HG03521 (cell line): ENCODE measurements around the gene MICAL2.

Experiments used
- ATAC-seq: cut with Tn5 transposase; IDR thresholded peaks from one replicate; pipeline ENCODE4 v1.9.1; 2021; ENCODE audit warnings: mild to moderate bottlenecking, moderate library complexity; ENCODE audit not compliant: unreplicated experiment

Gene MICAL2

GRCh38 chr11:12293486-12293885 is 183.1 kb downstream of the MICAL2 start:
- no peak for ATAC-seq

- no peak for ATAC-seq
These were observed 184.2 kb downstream of the MICAL2 start for GRCh38 chr11:12294613-12295012.

GRCh38 chr11:12295943-12296342 is 185.6 kb downstream of the MICAL2 start:
- no peak for ATAC-seq

GRCh38 chr11:12298610-12299009 is 188.2 kb downstream of the MICAL2 start:
- ATAC-seq = no peak

GRCh38 chr11:12301379-12301778 is 191.0 kb downstream of the MICAL2 start:
- ATAC-seq = no peak

GRCh38 chr11:12303421-12304149 is 193.2 kb downstream of the MICAL2 start:
- ATAC-seq = no peak

GRCh38 chr11:12306830-12307229 is 196.4 kb downstream of the MICAL2 start:
- no peak for ATAC-seq

- no peak for ATAC-seq
These were observed 201.7 kb downstream of the MICAL2 start for GRCh38 chr11:12312132-12312531.
